Fibroblast of villous mesenchyme (primary cell): Measurements from ENCODE around the gene CYB561D2. TPM values are rescaled to one million over a fixed set of nuclear protein-coding genes. Genes with fewer than 3 reads are reported as not detected.

Source experiments
- DNase-seq: peaks from one replicate; pipeline ENCODE4 v3.0.0-alpha.2; 2010; ENCODE audit warnings: low read depth
- H3K4me3 ChIP-seq: 2 replicates; pipeline ENCODE4 v1.5.1; 2011; ENCODE audit warnings: low read depth, mild to moderate bottlenecking, low read length
- CTCF ChIP-seq: IDR thresholded peaks from 2 replicates; pipeline ENCODE4 v1.5.1; 2012; ENCODE audit warnings: low read depth, mild to moderate bottlenecking, low read length; ENCODE audit not compliant: insufficient read depth
- total RNA-seq: library from RNA; depleted of rRNA; stranded (reverse); fragments of >200 nt; gene quantifications from 2 replicates; pipeline ENCODE4 v1.2.3, GENCODE V29; 2012

Gene CYB561D2
- total RNA-seq, 1 donor: 23.7 TPM

- H3K4me3 ChIP-seq: no peak overlapping the region
- TF ChIP-seq CTCF: no peak
- no peak for DNase-seq
Observed at GRCh38 chr3:50389414-50389767, 38.7 kb downstream of the CYB561D2 start.

DNA sequence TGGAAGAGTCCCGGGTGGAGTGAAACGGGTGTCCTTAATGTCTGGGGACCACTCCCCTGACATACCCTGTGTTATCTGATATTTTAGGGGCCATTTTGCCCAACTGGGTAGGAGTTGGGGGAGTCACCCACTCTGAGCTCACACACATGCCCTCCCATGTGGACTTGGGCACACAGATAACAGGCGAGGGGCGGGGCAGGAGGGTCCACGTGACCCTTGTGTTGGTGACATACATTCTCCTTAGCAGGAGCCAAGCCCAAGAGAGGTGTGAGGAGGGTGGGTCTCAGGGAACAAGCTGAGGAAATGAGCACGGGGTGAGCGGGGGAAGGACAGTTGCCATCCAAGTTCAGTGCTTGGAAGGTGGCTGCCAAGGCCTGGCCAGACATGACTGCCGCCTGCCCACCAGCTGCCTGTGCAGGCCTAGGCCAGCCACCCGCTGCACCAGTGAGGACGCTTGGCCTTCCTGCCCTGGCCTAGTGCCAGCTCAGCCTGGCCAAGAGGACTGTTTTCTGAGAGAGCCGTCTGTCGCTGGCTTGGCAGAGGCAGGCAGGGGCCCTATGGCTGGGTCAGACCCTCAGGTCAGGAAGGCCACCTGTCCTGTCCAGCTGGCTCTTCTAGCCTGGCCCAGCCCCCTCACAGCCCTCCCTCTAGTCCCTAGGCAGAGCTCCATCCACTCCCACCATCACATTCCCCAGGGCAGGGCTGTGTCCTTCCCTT is 40.0 kb downstream of the CYB561D2 start:
- no peak for TF ChIP-seq CTCF
- H3K4me3 ChIP-seq: no peak overlapping the region
- no peak for DNase-seq

GRCh38 chr3:50392101-50392715 is 41.5 kb downstream of the CYB561D2 start:
- no peak for TF ChIP-seq CTCF
- H3K4me3 ChIP-seq: no peak overlapping the region
- DNase-seq: no peak

GRCh38 chr3:50393061-50393460 is 42.4 kb downstream of the CYB561D2 start:
- DNase-seq: no peak
- no peak overlapping the region for H3K4me3 ChIP-seq
- TF ChIP-seq CTCF: no peak

- DNase-seq: no peak
- TF ChIP-seq CTCF: no peak
- H3K4me3 ChIP-seq: no peak overlapping the region
Observed at GRCh38 chr3:50395070-50395860, 44.6 kb downstream of the CYB561D2 start.

DNA sequence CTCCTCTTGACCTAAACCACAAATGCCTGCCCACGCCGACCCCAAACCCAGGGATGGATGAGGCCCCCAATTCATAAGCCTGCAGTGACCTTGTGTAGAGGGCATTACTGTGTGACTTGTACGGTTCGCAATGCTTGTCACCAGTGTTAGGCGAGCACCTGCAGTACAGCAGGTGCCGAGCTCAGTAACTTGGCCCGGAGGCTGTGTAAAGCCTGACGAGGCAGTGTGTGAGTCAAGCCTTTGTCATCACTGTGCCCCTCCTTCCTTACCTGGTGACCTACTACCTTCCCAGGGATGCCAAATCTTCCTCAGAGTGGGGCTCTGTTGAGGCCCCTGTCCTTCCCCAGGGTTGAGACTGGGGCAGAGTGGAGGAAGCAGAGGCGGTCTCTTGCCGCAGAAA is 45.8 kb downstream of the CYB561D2 start:
- no peak for TF ChIP-seq CTCF
- no peak overlapping the region for H3K4me3 ChIP-seq

More for the DNA sequence above, 45.8 kb downstream of the CYB561D2 start:
- DNase-seq: no peak
